Measurements from ENCODE around the gene C1QTNF8.

C1QTNF8 gene

GRCh38 chr16:1117926-1118325 is 21.9 kb upstream of the C1QTNF8 start:
- H3K4me3 ChIP-seq (ENCODE audit: low read depth, low read length) = no peak overlapping the region
- TF ChIP-seq CTCF (IDR thresholded peaks at IDR 0.05; ENCODE audit: low read depth, low read length) = no peak
- H3K36me3 ChIP-seq = no peaks in the 10 kb centered on the region
- peak overlapping the region; percentile 53 for H3K27ac ChIP-seq
- H3K9me3 ChIP-seq (ENCODE audit: severe bottlenecking) = no peaks in the 10 kb centered on the region
- H3K27me3 ChIP-seq (ENCODE audit: insufficient read depth, low read depth, severe bottlenecking) = no peaks in the 10 kb centered on the region
- no peak for DNase-seq

GRCh38 chr16:1117176-1117900 is 21.3 kb upstream of the C1QTNF8 start:
- Histone ChIP-seq H3K9me3 (ENCODE audit: severe bottlenecking) (no peaks in the 10 kb centered on the region), H3K4me3 (ENCODE audit: low read depth, low read length) (no peak overlapping the region), H3K27me3 (ENCODE audit: insufficient read depth, low read depth, severe bottlenecking) (no peaks in the 10 kb centered on the region), H3K36me3 (no peaks in the 10 kb centered on the region), H3K27ac (peak overlapping the region; percentile 53)
- TF ChIP-seq CTCF (IDR thresholded peaks at IDR 0.05; ENCODE audit: low read depth, low read length) = no peak
- peak; percentile 90 for DNase-seq

GRCh38 chr16:1116693-1117077 is 20.6 kb upstream of the C1QTNF8 start:
- Histone ChIP-seq H3K27me3 (ENCODE audit: insufficient read depth, low read depth, severe bottlenecking) (no peaks in the 10 kb centered on the region), H3K27ac (peak overlapping the region; percentile 53; the same call in 1 of the 2 replicates), H3K9me3 (ENCODE audit: severe bottlenecking) (no peaks in the 10 kb centered on the region), H3K4me3 (ENCODE audit: low read depth, low read length) (no peak overlapping the region), H3K36me3 (no peaks in the 10 kb centered on the region)
- TF ChIP-seq CTCF (IDR thresholded peaks at IDR 0.05; ENCODE audit: low read depth, low read length) = no peak
- no peak for DNase-seq

- Histone ChIP-seq H3K27me3 (ENCODE audit: insufficient read depth, low read depth, severe bottlenecking) (no peaks in the 10 kb centered on the region), H3K9me3 (ENCODE audit: severe bottlenecking) (no peaks in the 10 kb centered on the region), H3K27ac (no peak overlapping the region), H3K4me3 (ENCODE audit: low read depth, low read length) (no peak overlapping the region), H3K36me3 (no peaks in the 10 kb centered on the region)
- no peak for DNase-seq
- TF ChIP-seq CTCF (IDR thresholded peaks at IDR 0.05; ENCODE audit: low read depth, low read length) = no peak
Observed at GRCh38 chr16:1113889-1114526, 18.0 kb upstream of the C1QTNF8 start.

GRCh38 chr16:1113489-1113888 is 17.4 kb upstream of the C1QTNF8 start:
- H3K27me3 ChIP-seq (ENCODE audit: insufficient read depth, low read depth, severe bottlenecking) = no peaks in the 10 kb centered on the region
- no peak overlapping the region for H3K4me3 ChIP-seq (ENCODE audit: low read depth, low read length)
- H3K9me3 ChIP-seq (ENCODE audit: severe bottlenecking) = no peaks in the 10 kb centered on the region
- DNase-seq = no peak
- no peaks in the 10 kb centered on the region for H3K36me3 ChIP-seq
- no peak overlapping the region for H3K27ac ChIP-seq
- TF ChIP-seq CTCF (IDR thresholded peaks at IDR 0.05; ENCODE audit: low read depth, low read length) = no peak

All from WERI-Rb-1 (cell line).